ENCODE results near the gene IL22RA2. TPM values are rescaled to one million over a fixed set of nuclear protein-coding genes. Genes with fewer than 3 reads are reported as not detected.

IL22RA2 gene
- polyA plus RNA-seq, 1 donor: 0.16 TPM

DNA sequence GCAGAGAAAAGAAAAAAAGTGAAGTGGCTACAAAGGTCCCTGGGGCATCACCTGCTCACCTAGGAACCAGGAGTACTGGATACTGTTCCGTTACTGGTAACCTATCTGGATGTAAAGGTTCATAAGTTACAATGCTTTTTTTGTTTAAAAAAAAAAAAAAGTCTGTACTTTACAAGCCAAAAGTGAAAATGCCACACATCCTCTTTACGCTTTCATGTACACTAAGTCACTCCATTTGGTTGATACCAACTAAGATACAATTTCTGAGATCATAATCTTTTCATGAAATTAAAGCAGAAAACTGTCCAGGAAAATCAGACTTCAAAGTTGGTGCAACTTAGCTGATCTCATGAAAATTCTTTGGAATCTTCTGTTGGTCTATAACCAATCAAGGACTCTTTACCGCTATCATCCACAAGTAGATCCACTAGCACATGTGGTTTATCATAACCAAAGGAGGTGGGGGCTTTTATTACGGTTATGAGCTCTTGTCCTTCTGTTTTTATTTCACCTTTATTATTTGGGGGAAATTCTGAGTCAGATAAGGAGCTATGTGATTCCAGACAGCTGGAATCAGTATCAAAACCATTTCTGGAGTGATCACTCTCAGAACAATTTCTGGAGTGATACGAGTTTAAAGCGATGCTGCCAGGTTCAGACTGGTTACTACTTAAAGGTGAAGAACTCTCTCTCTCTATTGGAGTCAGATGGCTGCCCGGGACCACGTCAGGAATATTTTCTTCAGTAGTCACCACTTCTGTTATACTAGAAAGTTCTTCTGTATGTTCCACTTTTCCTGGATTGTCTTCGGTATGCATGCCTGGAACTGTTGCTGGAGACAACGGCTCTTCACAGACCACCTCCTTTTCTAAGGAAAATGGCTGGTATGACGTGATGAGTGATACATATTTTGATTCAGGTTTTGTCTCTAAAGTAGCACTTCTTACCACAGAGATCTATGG is 24.5 kb upstream of the IL22RA2 start:
- Histone ChIP-seq H3K27ac (ENCODE audit: low read length) (no peak overlapping the region), H3K4me1 (ENCODE audit: control insufficient read depth, insufficient read depth, low read length) (no peaks in the 10 kb centered on the region), H3K4me3 (ENCODE audit: low read length) (no peak overlapping the region), H3K9me3 (ENCODE audit: control insufficient read depth, low read depth, low read length) (no peaks in the 10 kb centered on the region), H3K27me3 (ENCODE audit: control insufficient read depth, insufficient read depth, low read length) (no peaks in the 10 kb centered on the region), H3K36me3 (ENCODE audit: control insufficient read depth, insufficient read depth, low read length) (peaks cover 39% of the 10 kb centered on the region)
- WGBS (ENCODE audit: insufficient coverage, low lambda C conversion rate): no CpG with 5 or more reads among the region's 11 CpGs
- no peak for DNase-seq

GRCh38 chr6:137193256-137194070 is 20.0 kb upstream of the IL22RA2 start:
- DNase-seq: no peak
- 81% methylated on average over 2 of the region's 5 CpGs for WGBS (ENCODE audit: insufficient coverage, low lambda C conversion rate)

DNA sequence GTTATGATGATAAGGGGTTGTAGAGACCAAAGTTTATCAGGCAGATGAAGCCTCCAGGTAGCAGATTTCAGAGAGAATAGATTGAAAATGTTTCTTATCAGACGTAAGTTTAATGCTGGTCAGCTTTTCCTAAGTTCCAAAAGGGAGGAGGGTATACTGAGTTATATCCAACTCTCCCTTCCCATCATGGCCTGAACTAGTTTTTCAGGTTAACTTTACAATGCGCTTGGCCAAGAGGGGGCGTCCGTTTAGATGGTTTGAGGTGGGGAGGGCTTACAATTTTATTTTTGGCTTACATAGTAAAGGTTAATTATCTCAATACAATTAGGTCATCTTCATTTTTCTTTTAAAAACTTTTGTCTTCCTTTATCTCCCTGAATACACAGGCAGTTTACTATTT is 19.4 kb upstream of the IL22RA2 start:
- H3K9me3 ChIP-seq (ENCODE audit: control insufficient read depth, low read depth, low read length): peaks cover 6% of the 10 kb centered on the region
- H3K27me3 ChIP-seq (ENCODE audit: control insufficient read depth, insufficient read depth, low read length): no peaks in the 10 kb centered on the region
- WGBS (ENCODE audit: insufficient coverage, low lambda C conversion rate): 70% methylated on average over 2 of the region's 4 CpGs
- H3K36me3 ChIP-seq (ENCODE audit: control insufficient read depth, insufficient read depth, low read length): peaks cover 4% of the 10 kb centered on the region
- H3K4me3 ChIP-seq (ENCODE audit: low read length): no peak overlapping the region
- no peak overlapping the region for H3K27ac ChIP-seq (ENCODE audit: low read length)
- no peaks in the 10 kb centered on the region for H3K4me1 ChIP-seq (ENCODE audit: control insufficient read depth, insufficient read depth, low read length)
- no peak for DNase-seq

More at GRCh38 chr6:137193256-137194070, 20.0 kb upstream of the IL22RA2 start:
- Histone ChIP-seq H3K9me3 (ENCODE audit: control insufficient read depth, low read depth, low read length) (peaks cover 3% of the 10 kb centered on the region), H3K4me3 (ENCODE audit: low read length) (no peak overlapping the region), H3K27ac (ENCODE audit: low read length) (no peak overlapping the region), H3K36me3 (ENCODE audit: control insufficient read depth, insufficient read depth, low read length) (peaks cover 10% of the 10 kb centered on the region), H3K27me3 (ENCODE audit: control insufficient read depth, insufficient read depth, low read length) (no peaks in the 10 kb centered on the region), H3K4me1 (ENCODE audit: control insufficient read depth, insufficient read depth, low read length) (no peaks in the 10 kb centered on the region)

DNA sequence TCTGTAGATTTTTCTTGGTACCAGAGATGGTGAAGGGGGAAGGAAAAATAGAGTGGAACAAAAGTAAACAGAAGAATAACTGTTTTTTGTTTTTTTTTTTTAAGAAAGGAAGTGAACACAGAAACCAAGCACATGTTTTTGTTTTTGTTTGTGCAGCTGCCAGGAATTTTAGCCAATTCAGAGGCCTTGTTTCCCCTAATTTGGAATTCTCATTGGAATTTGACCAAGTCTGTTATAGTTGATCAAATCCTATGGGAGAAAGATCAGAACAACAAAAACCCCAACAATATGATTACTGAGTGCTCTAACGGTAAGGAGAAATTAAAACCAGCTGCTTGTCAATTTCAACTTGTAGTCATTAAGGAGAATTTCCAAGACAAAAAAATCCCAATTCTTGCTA is 18.2 kb upstream of the IL22RA2 start:
- no peaks in the 10 kb centered on the region for H3K36me3 ChIP-seq (ENCODE audit: control insufficient read depth, insufficient read depth, low read length)
- no peaks in the 10 kb centered on the region for H3K4me1 ChIP-seq (ENCODE audit: control insufficient read depth, insufficient read depth, low read length)
- no peak for DNase-seq
- no CpG with 5 or more reads among the region's 1 CpG for WGBS (ENCODE audit: insufficient coverage, low lambda C conversion rate)
- peaks cover 6% of the 10 kb centered on the region for H3K9me3 ChIP-seq (ENCODE audit: control insufficient read depth, low read depth, low read length)
- H3K27me3 ChIP-seq (ENCODE audit: control insufficient read depth, insufficient read depth, low read length): no peaks in the 10 kb centered on the region
- no peak overlapping the region for H3K27ac ChIP-seq (ENCODE audit: low read length)
- H3K4me3 ChIP-seq (ENCODE audit: low read length): no peak overlapping the region

GRCh38 chr6:137191236-137191635 is 17.8 kb upstream of the IL22RA2 start:
- H3K9me3 ChIP-seq (ENCODE audit: control insufficient read depth, low read depth, low read length): peaks cover 6% of the 10 kb centered on the region
- H3K27ac ChIP-seq (ENCODE audit: low read length): no peak overlapping the region
- H3K4me1 ChIP-seq (ENCODE audit: control insufficient read depth, insufficient read depth, low read length): no peaks in the 10 kb centered on the region
- H3K27me3 ChIP-seq (ENCODE audit: control insufficient read depth, insufficient read depth, low read length): no peaks in the 10 kb centered on the region
- no peak for DNase-seq
- no peak overlapping the region for H3K4me3 ChIP-seq (ENCODE audit: low read length)
- no peaks in the 10 kb centered on the region for H3K36me3 ChIP-seq (ENCODE audit: control insufficient read depth, insufficient read depth, low read length)
- no CpG with 5 or more reads among the region's 3 CpGs for WGBS (ENCODE audit: insufficient coverage, low lambda C conversion rate)

DNA sequence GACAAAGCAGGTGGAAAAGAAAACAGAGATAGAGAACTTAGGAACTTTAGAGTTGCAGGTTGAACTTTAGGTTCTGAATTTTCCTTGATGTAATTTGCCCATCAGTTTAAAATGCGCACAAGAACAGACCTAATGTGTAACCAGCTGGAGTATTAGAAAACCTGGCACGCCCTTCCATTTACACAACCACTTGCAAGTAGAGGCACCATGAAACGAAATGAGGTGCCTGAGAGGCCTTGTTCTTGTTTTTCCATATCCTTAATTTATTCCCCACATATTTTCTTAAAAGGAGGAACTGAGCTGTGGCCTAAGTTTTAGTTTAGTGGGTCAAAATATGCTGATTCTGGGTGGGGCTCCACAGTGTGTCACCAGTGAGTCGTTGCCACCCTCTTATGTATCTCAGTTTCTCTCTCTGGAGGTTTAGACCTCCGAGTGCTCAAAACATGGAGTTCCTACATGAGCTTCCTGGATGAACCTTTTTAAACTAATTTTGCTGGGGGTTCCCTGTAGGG is 17.2 kb upstream of the IL22RA2 start:
- Histone ChIP-seq H3K36me3 (ENCODE audit: control insufficient read depth, insufficient read depth, low read length) (no peaks in the 10 kb centered on the region), H3K4me1 (ENCODE audit: control insufficient read depth, insufficient read depth, low read length) (no peaks in the 10 kb centered on the region), H3K9me3 (ENCODE audit: control insufficient read depth, low read depth, low read length) (peaks cover 8% of the 10 kb centered on the region), H3K4me3 (ENCODE audit: low read length) (no peak overlapping the region), H3K27ac (ENCODE audit: low read length) (no peak overlapping the region), H3K27me3 (ENCODE audit: control insufficient read depth, insufficient read depth, low read length) (no peaks in the 10 kb centered on the region)
- DNase-seq: no peak
- no CpG with 5 or more reads among the region's 5 CpGs for WGBS (ENCODE audit: insufficient coverage, low lambda C conversion rate)

- Histone ChIP-seq H3K4me1 (ENCODE audit: control insufficient read depth, insufficient read depth, low read length) (no peaks in the 10 kb centered on the region), H3K27me3 (ENCODE audit: control insufficient read depth, insufficient read depth, low read length) (no peaks in the 10 kb centered on the region), H3K4me3 (ENCODE audit: low read length) (no peak overlapping the region), H3K36me3 (ENCODE audit: control insufficient read depth, insufficient read depth, low read length) (no peaks in the 10 kb centered on the region), H3K27ac (ENCODE audit: low read length) (no peak overlapping the region), H3K9me3 (ENCODE audit: control insufficient read depth, low read depth, low read length) (peaks cover 17% of the 10 kb centered on the region)
- DNase-seq: no peak
- WGBS (ENCODE audit: insufficient coverage, low lambda C conversion rate): no CpG with 5 or more reads among the region's 5 CpGs
These were observed 15.4 kb upstream of the IL22RA2 start for GRCh38 chr6:137188855-137189254.

- WGBS (ENCODE audit: insufficient coverage, low lambda C conversion rate): no CpG with 5 or more reads among the region's 3 CpGs
- DNase-seq: no peak
- no peak overlapping the region for H3K4me3 ChIP-seq (ENCODE audit: low read length)
- no peaks in the 10 kb centered on the region for H3K36me3 ChIP-seq (ENCODE audit: control insufficient read depth, insufficient read depth, low read length)
- no peaks in the 10 kb centered on the region for H3K4me1 ChIP-seq (ENCODE audit: control insufficient read depth, insufficient read depth, low read length)
- no peaks in the 10 kb centered on the region for H3K27me3 ChIP-seq (ENCODE audit: control insufficient read depth, insufficient read depth, low read length)
- H3K27ac ChIP-seq (ENCODE audit: low read length): no peak overlapping the region
- H3K9me3 ChIP-seq (ENCODE audit: control insufficient read depth, low read depth, low read length): peaks cover 25% of the 10 kb centered on the region
These were observed 11.8 kb upstream of the IL22RA2 start for GRCh38 chr6:137185290-137185689.

DNA sequence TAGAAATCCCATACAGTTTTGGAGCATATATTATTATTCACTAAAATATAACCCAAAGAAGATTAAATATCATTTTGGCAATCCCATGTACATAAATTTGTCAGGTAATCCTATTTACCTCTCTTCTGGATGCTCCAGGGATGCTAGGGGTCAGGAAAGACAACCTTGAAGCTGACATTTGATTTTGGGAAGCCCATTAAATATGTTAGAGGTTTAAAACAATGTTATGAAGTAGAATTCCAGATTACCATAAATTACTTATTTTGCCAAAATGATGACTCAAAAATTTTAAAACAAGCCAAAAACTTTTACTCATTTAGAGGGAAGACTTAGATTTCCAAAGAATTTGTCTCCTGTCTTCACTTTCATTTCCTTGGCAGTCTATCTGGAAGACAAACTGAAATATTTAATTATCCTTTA is 9.2 kb upstream of the IL22RA2 start:
- no peak overlapping the region for H3K27ac ChIP-seq (ENCODE audit: low read length)
- no peaks in the 10 kb centered on the region for H3K27me3 ChIP-seq (ENCODE audit: control insufficient read depth, insufficient read depth, low read length)
- no peak overlapping the region for H3K4me3 ChIP-seq (ENCODE audit: low read length)
- H3K4me1 ChIP-seq (ENCODE audit: control insufficient read depth, insufficient read depth, low read length): no peaks in the 10 kb centered on the region
- peaks cover 19% of the 10 kb centered on the region for H3K9me3 ChIP-seq (ENCODE audit: control insufficient read depth, low read depth, low read length)
- DNase-seq: no peak
- no peaks in the 10 kb centered on the region for H3K36me3 ChIP-seq (ENCODE audit: control insufficient read depth, insufficient read depth, low read length)

DNA sequence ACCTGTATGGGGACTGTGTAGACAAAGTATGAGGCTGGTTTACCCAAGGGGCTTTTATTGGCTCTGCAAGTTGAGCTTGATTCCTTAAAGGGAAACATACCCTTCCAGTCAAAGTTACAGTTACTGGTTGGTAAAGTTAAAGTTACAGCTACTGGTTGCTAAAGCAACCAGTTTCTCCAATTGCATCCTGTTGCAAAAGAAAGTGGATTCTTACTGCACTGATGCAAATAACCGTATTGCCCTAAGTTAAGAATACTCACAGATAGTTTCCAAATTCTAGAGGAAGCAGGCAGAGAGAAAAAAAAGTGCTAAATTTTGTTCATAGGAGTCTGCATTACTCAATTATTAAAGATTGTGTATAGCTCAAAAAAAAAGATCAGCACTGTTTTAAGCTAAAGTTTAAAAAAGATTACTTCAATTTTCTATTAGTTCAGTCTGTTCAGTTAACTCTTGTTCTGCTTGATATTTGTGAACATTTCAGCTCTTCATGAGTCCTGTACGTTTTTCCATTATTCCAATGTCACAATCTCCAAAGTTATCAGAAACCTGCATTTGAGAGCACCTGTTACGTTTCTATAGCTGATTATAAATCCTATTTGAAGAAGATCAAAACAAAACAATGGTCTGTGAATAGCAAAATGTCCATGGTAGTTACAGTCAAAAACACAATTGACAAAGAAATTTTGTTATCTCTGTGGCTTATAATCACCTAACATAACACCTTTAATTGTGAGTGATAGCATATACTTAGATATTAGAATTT is 8.6 kb upstream of the IL22RA2 start:
- no peak for DNase-seq
- WGBS (ENCODE audit: insufficient coverage, low lambda C conversion rate): 60% methylated on average over 1 of the region's 3 CpGs
- H3K4me1 ChIP-seq (ENCODE audit: control insufficient read depth, insufficient read depth, low read length): no peaks in the 10 kb centered on the region
- no peaks in the 10 kb centered on the region for H3K36me3 ChIP-seq (ENCODE audit: control insufficient read depth, insufficient read depth, low read length)
- H3K27ac ChIP-seq (ENCODE audit: low read length): no peak overlapping the region
- H3K4me3 ChIP-seq (ENCODE audit: low read length): no peak overlapping the region
- peaks cover 19% of the 10 kb centered on the region for H3K9me3 ChIP-seq (ENCODE audit: control insufficient read depth, low read depth, low read length)
- H3K27me3 ChIP-seq (ENCODE audit: control insufficient read depth, insufficient read depth, low read length): no peaks in the 10 kb centered on the region

Data from large intestine (tissue), 3 donors.